Measurements from ENCODE around the gene ALKBH2. TPM values are rescaled to one million over a fixed set of nuclear protein-coding genes. Genes with fewer than 3 reads are reported as not detected.

ALKBH2 gene
- total and polyA plus RNA-seq, 11 donors: 5.1 to 18.0 (median 8.2) TPM

GRCh38 chr12:109110988-109111495 is 17.8 kb upstream of the ALKBH2 start:
- intact Hi-C loops (cut with DNase I): loop anchor here in 7 of 10 donors (1.0 to 10.0 kb wide), 6 partner anchors 41 to 274 kb away; no protein-coding TSS in a partner anchor
- 0 to 7% (median 3%) methylated on average over 17 to 28 of the region's 28 CpGs for WGBS, 4 donors
- Histone ChIP-seq H3K27ac (peak overlapping the region; percentile 88 to 99 (median 94)), H3K36me3 (peaks cover 0 to 39% (median 30%) of the 10 kb centered on the region in 9 donors), H3K9me3 (no peaks in the 10 kb centered on the region), H3K27me3 (no peaks in the 10 kb centered on the region), H3K4me1 (peaks cover 7 to 54% (median 41%) of the 10 kb centered on the region in 12 donors), H3K4me3 (peak overlapping the region; percentile 34 to 79 (median 64))
- DNase-seq: peak; percentile 94 to 97 (median 96)
- TF ChIP-seq CTCF (IDR thresholded peaks at IDR 0.05) (no peak), POLR2A (IDR thresholded peaks at IDR 0.05) (peak in 1 of 2 donors; percentile 83)
- ATAC-seq: peak; percentile 84 to 95 (median 92)

- WGBS, 4 donors: 87 to 92% (median 88%) methylated on average over 6 of the region's 6 CpGs
- intact Hi-C loops (cut with DNase I): loop anchor here in 7 of 10 donors (2.0 to 10.0 kb wide), 5 partner anchors 42 to 275 kb away; no protein-coding TSS in a partner anchor
- TF ChIP-seq CTCF (IDR thresholded peaks at IDR 0.05): no peak
- TF ChIP-seq POLR2A (IDR thresholded peaks at IDR 0.05): no peak
Measured at GRCh38 chr12:109109746-109110350, 16.6 kb upstream of the ALKBH2 start.

GRCh38 chr12:109105176-109105575 is 11.9 kb upstream of the ALKBH2 start:
- ATAC-seq (no peak), DNase-seq (no peak)
- Histone ChIP-seq H3K36me3 (peaks cover 0 to 94% (median 77%) of the 10 kb centered on the region in 9 donors), H3K9me3 (no peaks in the 10 kb centered on the region), H3K4me1 (peaks cover 0 to 5% (median under 1%) of the 10 kb centered on the region in 12 donors), H3K27ac (no peak overlapping the region), H3K4me3 (no peak overlapping the region), H3K27me3 (no peaks in the 10 kb centered on the region)
- intact Hi-C loops (cut with DNase I): loop anchor here in 1 of 10 donors (10.0 kb wide), 1 partner anchor 280 kb away; no protein-coding TSS in a partner anchor
- TF ChIP-seq CTCF (IDR thresholded peaks at IDR 0.05) (no peak), POLR2A (IDR thresholded peaks at IDR 0.05) (no peak)
- WGBS, 4 donors: 92 to 97% (median 94%) methylated on average over 5 of the region's 5 CpGs

More at GRCh38 chr12:109109746-109110350, 16.6 kb upstream of the ALKBH2 start:
- Histone ChIP-seq H3K36me3 (peaks cover 0 to 51% (median 42%) of the 10 kb centered on the region in 9 donors), H3K4me3 (no peak overlapping the region), H3K27me3 (no peaks in the 10 kb centered on the region), H3K4me1 (peaks cover 0 to 42% (median 31%) of the 10 kb centered on the region in 12 donors), H3K9me3 (no peaks in the 10 kb centered on the region), H3K27ac (peak overlapping the region; percentile 88 to 99 (median 94))
- no peak for ATAC-seq
- no peak for DNase-seq

- Histone ChIP-seq H3K4me1 (peaks cover 0 to 22% (median 14%) of the 10 kb centered on the region in 12 donors), H3K36me3 (peaks cover 0 to 76% (median 59%) of the 10 kb centered on the region in 9 donors), H3K9me3 (no peaks in the 10 kb centered on the region), H3K27ac (no peak overlapping the region), H3K27me3 (no peaks in the 10 kb centered on the region), H3K4me3 (no peak overlapping the region)
- DNase-seq (no peak), ATAC-seq (no peak)
- whole genome bisulfite sequencing, 4 donors: 89 to 92% (median 91%) methylated on average over 3 of the region's 3 CpGs
- TF ChIP-seq POLR2A (IDR thresholded peaks at IDR 0.05) (no peak), CTCF (IDR thresholded peaks at IDR 0.05) (no peak)
- intact Hi-C loops (cut with DNase I): loop anchor here in 1 of 10 donors (10.0 kb wide), 1 partner anchor 282 kb away; no protein-coding TSS in a partner anchor
Measured at GRCh38 chr12:109102491-109102890, 9.2 kb upstream of the ALKBH2 start.
